Peyer's patch (tissue), 4 donors: Measurements from ENCODE around the gene LIMCH1.

Experiments used
- POLR2A ChIP-seq, 2 donors: fragments of 450-650 bp; IDR thresholded peaks; one replicate each; pipeline ENCODE4 v1.5.1; 2017; ENCODE audit warnings: antibody characterized with exemption in 2 of 2, mild to moderate bottlenecking in 2 of 2, moderate library complexity in 2 of 2
- TF ChIP-seq, protein P1 (sequence below), 6 experiments: fragments of 450-650 bp in 4 of 6; fragments of 200-600 bp in 2 of 6; sonication (generic) in 1 of 6; IDR thresholded peaks; one replicate each; pipeline ENCODE4 v1.5.1; 2017 to 2019; ENCODE audit warnings: antibody characterized with exemption in 6 of 6, mild to moderate bottlenecking in 3 of 6, moderate library complexity in 1 of 6

DNA sequence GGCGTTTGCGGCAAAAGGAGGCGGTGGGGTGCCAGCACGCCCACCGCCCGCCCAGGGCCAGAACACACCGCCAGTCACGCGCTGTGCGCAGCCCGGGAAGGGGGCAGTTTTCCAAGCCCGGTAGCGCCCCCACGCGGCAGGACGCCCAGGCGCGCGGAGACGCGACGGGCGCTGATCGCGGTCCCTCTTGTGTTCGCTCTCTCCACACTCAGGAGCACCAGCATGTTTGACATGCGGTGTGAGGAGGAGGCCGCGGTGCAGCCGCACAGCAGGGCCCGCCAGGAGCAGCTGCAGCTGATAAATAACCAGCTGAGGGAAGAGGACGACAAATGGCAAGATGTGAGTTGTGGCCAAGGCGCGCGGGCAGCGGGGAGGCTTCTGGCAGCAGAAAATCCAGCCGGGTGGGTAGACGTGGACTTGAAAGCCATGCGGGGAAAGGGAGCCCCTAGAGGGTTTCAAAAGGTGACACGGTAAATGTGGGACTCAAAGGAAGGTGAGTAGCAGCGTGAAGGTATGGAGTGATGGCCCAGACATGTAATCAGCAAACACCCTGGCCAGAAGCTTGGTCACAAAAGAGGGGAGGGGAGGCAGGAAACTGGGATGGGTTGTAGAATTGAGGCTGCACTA is 106.4 kb downstream of the LIMCH1 start:
- TF ChIP-seq, protein P1, sequence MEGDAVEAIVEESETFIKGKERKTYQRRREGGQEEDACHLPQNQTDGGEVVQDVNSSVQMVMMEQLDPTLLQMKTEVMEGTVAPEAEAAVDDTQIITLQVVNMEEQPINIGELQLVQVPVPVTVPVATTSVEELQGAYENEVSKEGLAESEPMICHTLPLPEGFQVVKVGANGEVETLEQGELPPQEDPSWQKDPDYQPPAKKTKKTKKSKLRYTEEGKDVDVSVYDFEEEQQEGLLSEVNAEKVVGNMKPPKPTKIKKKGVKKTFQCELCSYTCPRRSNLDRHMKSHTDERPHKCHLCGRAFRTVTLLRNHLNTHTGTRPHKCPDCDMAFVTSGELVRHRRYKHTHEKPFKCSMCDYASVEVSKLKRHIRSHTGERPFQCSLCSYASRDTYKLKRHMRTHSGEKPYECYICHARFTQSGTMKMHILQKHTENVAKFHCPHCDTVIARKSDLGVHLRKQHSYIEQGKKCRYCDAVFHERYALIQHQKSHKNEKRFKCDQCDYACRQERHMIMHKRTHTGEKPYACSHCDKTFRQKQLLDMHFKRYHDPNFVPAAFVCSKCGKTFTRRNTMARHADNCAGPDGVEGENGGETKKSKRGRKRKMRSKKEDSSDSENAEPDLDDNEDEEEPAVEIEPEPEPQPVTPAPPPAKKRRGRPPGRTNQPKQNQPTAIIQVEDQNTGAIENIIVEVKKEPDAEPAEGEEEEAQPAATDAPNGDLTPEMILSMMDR (IDR thresholded peaks at IDR 0.05): peak in 4 of 6 experiments; percentile 44 to 75 (median 66)
- TF ChIP-seq POLR2A (IDR thresholded peaks at IDR 0.05): no peak
